Gastrocnemius medialis (tissue), 4 donors: ENCODE data around the gene ZNF248. TPM values are rescaled to one million over a fixed set of nuclear protein-coding genes. Genes with fewer than 3 reads are reported as not detected.

Source experiments
- ATAC-seq, 2 donors: fragments of 150-250 bp; one replicate each; pipeline ENCODE4 v1.9.1; 2016
- DNase-seq, 2 donors: peaks; one replicate each; pipeline ENCODE4 v3.0.0-alpha.2; 2019
- H3K27ac ChIP-seq, 4 donors: fragments of 200-600 bp; sonication (generic); 1 replicate in 1 of 4; 2 replicates in 3 of 4; pipeline ENCODE4 v1.5.1; 2016 to 2018; ENCODE audit warnings: mild to moderate bottlenecking in 2 of 4, moderate library complexity in 1 of 4
- H3K27me3 ChIP-seq, 3 donors: fragments of 200-600 bp; sonication (generic) in 2 of 3; 1 replicate in 1 of 3; 2 replicates in 2 of 3; pipeline versions ENCODE4 v1.5.1 to v1.6.0; 2016 to 2019; ENCODE audit warnings: mild to moderate bottlenecking in 1 of 3, moderate library complexity in 1 of 3
- H3K36me3 ChIP-seq, 2 donors: fragments of 200-600 bp; sonication (generic) in 1 of 2; one replicate each; pipeline ENCODE4 v1.5.1; 2017 to 2018
- H3K4me1 ChIP-seq, 2 donors: fragments of 200-600 bp; sonication (generic) in 1 of 2; one replicate each; pipeline ENCODE4 v1.5.1; 2016 to 2017; ENCODE audit warnings: mild to moderate bottlenecking in 2 of 2
- H3K4me3 ChIP-seq, 4 donors: fragments of 200-600 bp; sonication (generic) in 3 of 4; 1 replicate in 1 of 4; 2 replicates in 3 of 4; pipeline ENCODE4 v1.5.1; 2016 to 2019; ENCODE audit warnings: mild to moderate bottlenecking in 2 of 4
- H3K9me3 ChIP-seq, 3 donors: fragments of 200-600 bp; sonication (generic) in 2 of 3; 1 replicate in 1 of 3; 2 replicates in 2 of 3; pipeline ENCODE4 v1.5.1; 2016 to 2019
- POLR2A ChIP-seq, 2 donors: fragments of 450-650 bp; IDR thresholded peaks; one replicate each; pipeline ENCODE4 v1.6.1; 2017; ENCODE audit warnings: antibody characterized with exemption in 2 of 2, mild to moderate bottlenecking in 2 of 2, moderate library complexity in 2 of 2
- in situ Hi-C, 4 donors: fragments of 200-750 bp; cut with MboI; loops; one replicate each; pipeline versions ENCODE4 v1.15.0 to v1.8.0; 2017; ENCODE audit warnings: low sequenced_read_pairs in 4 of 4
- intact Hi-C: fragments of 100-400 bp; cut with DNase I; formaldehyde crosslinking; loops from one replicate; pipeline ENCODE4 v1.15.1; 2023; ENCODE audit warnings: low total_unique reads
- total RNA-seq, 4 donors: library from RNA; depleted of rRNA; stranded (reverse); fragments of >200 nt; gene quantifications; one replicate each; pipeline versions ENCODE4 v1.1.0 to v1.2.3, GENCODE V29; 2016
- TF ChIP-seq, protein P1 (sequence below), 5 experiments: fragments of 450-650 bp in 3 of 5; fragments of 200-600 bp in 2 of 5; sonication (generic) in 2 of 5; IDR thresholded peaks in 4 of 5; conservative IDR thresholded peaks in 1 of 5; 1 replicate in 4 of 5; 2 replicates in 1 of 5; pipeline ENCODE4 v1.5.1; 2016 to 2019; ENCODE audit warnings: antibody characterized with exemption in 5 of 5, mild to moderate bottlenecking in 3 of 5, moderate library complexity in 3 of 5

Gene ZNF248
- total RNA-seq, 4 donors from 2014 or later: 2.1 to 17.3 (median 7.8) TPM

DNA sequence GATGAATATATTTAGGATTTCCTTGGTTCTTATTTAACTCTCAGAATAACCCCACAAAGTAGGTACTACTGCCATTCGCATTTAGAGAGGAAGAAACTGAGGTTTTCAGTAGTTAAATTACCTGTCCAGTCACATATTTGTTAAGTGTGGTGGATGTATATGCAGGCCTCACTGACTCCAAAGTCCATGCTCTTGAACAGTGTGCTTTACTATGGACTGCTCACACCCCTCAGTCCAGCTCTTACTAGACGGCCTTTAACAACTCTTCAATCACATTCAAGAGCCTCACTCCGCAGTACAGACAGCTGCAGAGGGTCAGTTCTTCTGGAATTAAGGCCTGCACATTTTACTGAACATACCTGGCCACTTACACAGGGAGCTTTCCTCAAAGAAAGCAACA is 36.2 kb downstream of the ZNF248 start:
- Histone ChIP-seq H3K4me3 (no peak overlapping the region), H3K27me3 (no peaks in the 10 kb centered on the region), H3K4me1 (no peaks in the 10 kb centered on the region), H3K9me3 (no peaks in the 10 kb centered on the region), H3K27ac (no peak overlapping the region), H3K36me3 (no peaks in the 10 kb centered on the region)
- TF ChIP-seq, protein P1, sequence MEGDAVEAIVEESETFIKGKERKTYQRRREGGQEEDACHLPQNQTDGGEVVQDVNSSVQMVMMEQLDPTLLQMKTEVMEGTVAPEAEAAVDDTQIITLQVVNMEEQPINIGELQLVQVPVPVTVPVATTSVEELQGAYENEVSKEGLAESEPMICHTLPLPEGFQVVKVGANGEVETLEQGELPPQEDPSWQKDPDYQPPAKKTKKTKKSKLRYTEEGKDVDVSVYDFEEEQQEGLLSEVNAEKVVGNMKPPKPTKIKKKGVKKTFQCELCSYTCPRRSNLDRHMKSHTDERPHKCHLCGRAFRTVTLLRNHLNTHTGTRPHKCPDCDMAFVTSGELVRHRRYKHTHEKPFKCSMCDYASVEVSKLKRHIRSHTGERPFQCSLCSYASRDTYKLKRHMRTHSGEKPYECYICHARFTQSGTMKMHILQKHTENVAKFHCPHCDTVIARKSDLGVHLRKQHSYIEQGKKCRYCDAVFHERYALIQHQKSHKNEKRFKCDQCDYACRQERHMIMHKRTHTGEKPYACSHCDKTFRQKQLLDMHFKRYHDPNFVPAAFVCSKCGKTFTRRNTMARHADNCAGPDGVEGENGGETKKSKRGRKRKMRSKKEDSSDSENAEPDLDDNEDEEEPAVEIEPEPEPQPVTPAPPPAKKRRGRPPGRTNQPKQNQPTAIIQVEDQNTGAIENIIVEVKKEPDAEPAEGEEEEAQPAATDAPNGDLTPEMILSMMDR (IDR thresholded peaks at IDR 0.05 in 4 of 5, conservative IDR thresholded peaks at IDR 0.05 in 1 of 5): no peak
- no peak for TF ChIP-seq POLR2A (IDR thresholded peaks at IDR 0.05)
- intact Hi-C loops: no loop called here
- in situ Hi-C loops: no loop called here
- ATAC-seq (no peak), DNase-seq (no peak)

DNA sequence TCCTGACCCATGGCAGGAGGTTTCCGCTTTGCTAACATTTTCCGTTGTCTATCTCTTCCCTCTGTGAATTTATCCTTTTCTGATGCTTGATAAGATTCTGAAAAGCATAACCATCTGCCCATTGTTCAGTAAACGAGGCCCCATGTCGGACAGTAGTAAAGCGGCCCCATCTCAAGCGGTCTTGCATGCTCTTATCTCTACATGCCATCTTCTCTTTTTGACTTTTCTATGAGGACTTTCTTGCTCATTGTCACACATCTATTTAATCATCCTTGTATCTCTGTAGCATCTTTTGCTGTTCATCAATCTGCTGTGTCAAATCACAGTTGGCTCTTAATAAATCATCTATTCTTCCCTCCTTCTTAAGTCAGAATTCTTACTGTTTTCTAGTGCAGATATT is 37.6 kb downstream of the ZNF248 start:
- intact Hi-C loops (no loop called here), in situ Hi-C loops (no loop called here)
- Histone ChIP-seq H3K9me3 (no peaks in the 10 kb centered on the region), H3K4me1 (no peaks in the 10 kb centered on the region), H3K27me3 (no peaks in the 10 kb centered on the region), H3K4me3 (no peak overlapping the region), H3K36me3 (no peaks in the 10 kb centered on the region), H3K27ac (no peak overlapping the region)
- DNase-seq (no peak), ATAC-seq (no peak)
- no peak for TF ChIP-seq POLR2A (IDR thresholded peaks at IDR 0.05)
- TF ChIP-seq, protein P1 (IDR thresholded peaks at IDR 0.05 in 4 of 5, conservative IDR thresholded peaks at IDR 0.05 in 1 of 5): no peak

DNA sequence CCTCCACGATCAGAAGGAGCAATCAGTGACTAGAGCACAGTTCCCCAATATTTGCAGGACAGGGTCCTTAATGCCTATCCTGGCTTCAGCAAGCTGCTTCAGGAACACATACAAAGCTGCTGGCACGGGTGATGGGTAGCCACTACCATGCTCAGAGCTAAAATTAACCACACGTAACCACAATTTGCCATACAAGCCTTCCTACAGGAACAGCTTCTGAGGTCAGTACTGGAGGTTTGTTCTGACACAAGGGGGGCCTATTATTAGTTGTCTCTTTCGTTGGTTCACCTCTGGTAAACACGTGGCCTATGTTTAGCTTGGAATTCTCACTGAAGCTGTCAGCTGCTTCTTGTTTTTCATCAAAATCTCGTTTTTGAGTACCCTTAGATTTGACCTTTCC is 41.1 kb downstream of the ZNF248 start:
- Histone ChIP-seq H3K27ac (no peak overlapping the region), H3K4me3 (no peak overlapping the region), H3K36me3 (peaks cover 0 to 19% of the 10 kb centered on the region in 2 donors), H3K27me3 (no peaks in the 10 kb centered on the region), H3K9me3 (peaks cover 0 to 5% (median 0%) of the 10 kb centered on the region in 3 donors), H3K4me1 (no peaks in the 10 kb centered on the region)
- intact Hi-C loops (no loop called here), in situ Hi-C loops (no loop called here)
- no peak for TF ChIP-seq POLR2A (IDR thresholded peaks at IDR 0.05)
- TF ChIP-seq, protein P1 (IDR thresholded peaks at IDR 0.05 in 4 of 5, conservative IDR thresholded peaks at IDR 0.05 in 1 of 5): no peak
- DNase-seq (no peak), ATAC-seq (no peak)

DNA sequence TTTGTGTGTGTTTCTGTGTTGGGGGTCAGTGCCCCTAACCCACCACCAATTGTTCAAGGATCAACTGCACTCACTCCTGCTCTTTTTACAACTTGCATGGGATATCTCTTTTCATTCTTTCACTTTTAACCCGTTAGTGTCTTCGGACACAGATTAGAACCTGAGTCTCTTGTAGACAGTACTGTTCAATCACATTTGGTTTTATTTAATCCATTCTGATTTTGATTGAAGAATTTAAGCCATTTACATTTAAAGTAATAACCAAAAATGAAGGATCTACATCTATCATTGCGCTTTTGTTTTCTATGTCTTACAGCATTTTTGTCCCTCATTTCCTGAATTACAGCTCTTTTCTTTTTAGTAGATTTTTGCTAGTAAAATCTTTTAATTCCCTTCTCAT is 43.6 kb downstream of the ZNF248 start:
- Histone ChIP-seq H3K27me3 (no peaks in the 10 kb centered on the region), H3K27ac (no peak overlapping the region), H3K4me1 (no peaks in the 10 kb centered on the region), H3K9me3 (peaks cover 0 to 5% (median 3%) of the 10 kb centered on the region in 3 donors), H3K4me3 (peak overlapping the region in 1 of 4 donors; percentile 31), H3K36me3 (peaks cover 0 to 19% of the 10 kb centered on the region in 2 donors)
- in situ Hi-C loops (no loop called here), intact Hi-C loops (no loop called here)
- TF ChIP-seq, protein P1 (IDR thresholded peaks at IDR 0.05 in 4 of 5, conservative IDR thresholded peaks at IDR 0.05 in 1 of 5): no peak
- TF ChIP-seq POLR2A (IDR thresholded peaks at IDR 0.05): no peak
- DNase-seq (no peak), ATAC-seq (no peak)

DNA sequence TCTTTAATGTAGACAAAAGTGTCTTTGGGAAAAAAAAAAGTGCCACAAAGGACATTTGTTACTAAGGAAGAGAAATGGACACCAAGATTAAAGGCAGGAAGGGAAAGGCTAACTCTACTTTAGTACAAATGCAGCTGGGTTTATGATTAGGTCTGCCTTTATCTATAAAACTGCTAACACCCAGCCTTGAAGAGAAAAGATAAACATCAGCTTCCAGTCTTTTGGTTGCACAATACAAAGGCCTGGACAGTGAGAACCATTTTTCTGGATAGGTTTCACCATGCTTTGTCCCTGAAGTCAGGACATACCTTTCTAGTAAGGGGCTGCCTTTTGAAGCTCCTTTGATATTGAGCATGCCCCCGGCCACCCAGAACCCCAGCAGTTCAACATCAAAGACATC is 45.1 kb downstream of the ZNF248 start:
- Histone ChIP-seq H3K27me3 (no peaks in the 10 kb centered on the region), H3K27ac (no peak overlapping the region), H3K4me3 (no peak overlapping the region), H3K36me3 (peaks cover 0 to 19% of the 10 kb centered on the region in 2 donors), H3K4me1 (no peaks in the 10 kb centered on the region), H3K9me3 (peaks cover 0 to 5% (median 3%) of the 10 kb centered on the region in 3 donors)
- TF ChIP-seq POLR2A (IDR thresholded peaks at IDR 0.05): no peak
- TF ChIP-seq, protein P1 (IDR thresholded peaks at IDR 0.05 in 4 of 5, conservative IDR thresholded peaks at IDR 0.05 in 1 of 5): no peak
- DNase-seq (no peak), ATAC-seq (no peak)
- in situ Hi-C loops (no loop called here), intact Hi-C loops (no loop called here)
